HG02884 (cell line): Measurements from ENCODE around the gene GCK.

Experiments used
- ATAC-seq: cut with Tn5 transposase; IDR thresholded peaks from one replicate; pipeline ENCODE4 v1.9.1; 2021; ENCODE audit warnings: mild to moderate bottlenecking, moderate library complexity; ENCODE audit not compliant: unreplicated experiment

The GCK gene

GRCh38 chr7:44158096-44158872, 31.0 kb downstream of the GCK start:
- ATAC-seq, result no peak

- ATAC-seq, result no peak
Observed at GRCh38 chr7:44157116-44158080, 31.8 kb downstream of the GCK start.

- no peak for ATAC-seq
Observed at GRCh38 chr7:44156453-44157010, 32.7 kb downstream of the GCK start.

- ATAC-seq, result no peak
Observed at GRCh38 chr7:44155191-44156185, 33.8 kb downstream of the GCK start.

GRCh38 chr7:44154703-44155102, 34.5 kb downstream of the GCK start:
- no peak for ATAC-seq

GRCh38 chr7:44153948-44154335, 35.3 kb downstream of the GCK start:
- ATAC-seq, result no peak

- no peak for ATAC-seq
Observed at GRCh38 chr7:44152971-44153947, 36.0 kb downstream of the GCK start.

DNA sequence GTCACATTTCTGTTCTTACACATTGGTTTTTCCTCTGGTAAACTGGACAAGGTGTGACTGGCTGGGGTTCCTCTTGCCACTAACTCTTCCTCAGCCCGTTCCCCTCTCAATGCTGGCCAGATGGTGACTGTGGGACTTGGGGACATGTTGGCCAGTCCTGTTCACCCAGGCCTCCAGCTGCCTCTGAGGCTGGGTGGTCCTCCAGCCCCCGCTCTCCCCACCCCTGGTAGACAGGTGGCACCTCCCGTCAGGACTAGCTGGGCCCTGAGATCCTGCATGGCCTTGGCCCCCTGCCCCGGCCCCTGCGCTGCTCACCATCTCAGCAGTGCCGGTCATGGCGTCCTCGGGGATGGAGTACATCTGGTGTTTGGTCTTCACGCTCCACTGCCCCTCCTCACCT, 37.3 kb downstream of the GCK start:
- no peak for ATAC-seq

- ATAC-seq, result no peak
Observed at GRCh38 chr7:44150966-44151941, 38.0 kb downstream of the GCK start.

DNA sequence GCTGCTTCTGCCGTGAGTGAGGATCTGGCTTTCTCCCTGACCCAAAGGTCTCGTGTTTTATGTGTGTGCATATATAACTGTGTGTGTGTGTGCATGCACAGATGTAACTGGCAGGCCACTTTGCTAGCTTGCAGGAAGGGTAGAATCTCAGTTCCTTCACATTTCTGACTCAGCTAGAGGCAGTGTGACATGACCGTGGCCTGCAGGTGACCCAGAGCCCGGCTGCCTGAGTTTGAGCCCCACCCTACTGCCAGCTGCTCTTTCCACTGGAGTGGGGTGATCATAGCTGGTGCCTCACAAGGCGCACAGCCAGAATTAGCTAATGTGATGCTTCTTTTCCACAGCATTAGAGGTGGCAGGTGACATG, 38.8 kb downstream of the GCK start:
- ATAC-seq, result peak; percentile 52

GRCh38 chr7:44149571-44150465, 39.4 kb downstream of the GCK start:
- no peak for ATAC-seq

GRCh38 chr7:44148961-44149536, 40.2 kb downstream of the GCK start:
- ATAC-seq, result no peak

- ATAC-seq, result no peak
Observed at GRCh38 chr7:44148166-44148565, 41.1 kb downstream of the GCK start.

DNA sequence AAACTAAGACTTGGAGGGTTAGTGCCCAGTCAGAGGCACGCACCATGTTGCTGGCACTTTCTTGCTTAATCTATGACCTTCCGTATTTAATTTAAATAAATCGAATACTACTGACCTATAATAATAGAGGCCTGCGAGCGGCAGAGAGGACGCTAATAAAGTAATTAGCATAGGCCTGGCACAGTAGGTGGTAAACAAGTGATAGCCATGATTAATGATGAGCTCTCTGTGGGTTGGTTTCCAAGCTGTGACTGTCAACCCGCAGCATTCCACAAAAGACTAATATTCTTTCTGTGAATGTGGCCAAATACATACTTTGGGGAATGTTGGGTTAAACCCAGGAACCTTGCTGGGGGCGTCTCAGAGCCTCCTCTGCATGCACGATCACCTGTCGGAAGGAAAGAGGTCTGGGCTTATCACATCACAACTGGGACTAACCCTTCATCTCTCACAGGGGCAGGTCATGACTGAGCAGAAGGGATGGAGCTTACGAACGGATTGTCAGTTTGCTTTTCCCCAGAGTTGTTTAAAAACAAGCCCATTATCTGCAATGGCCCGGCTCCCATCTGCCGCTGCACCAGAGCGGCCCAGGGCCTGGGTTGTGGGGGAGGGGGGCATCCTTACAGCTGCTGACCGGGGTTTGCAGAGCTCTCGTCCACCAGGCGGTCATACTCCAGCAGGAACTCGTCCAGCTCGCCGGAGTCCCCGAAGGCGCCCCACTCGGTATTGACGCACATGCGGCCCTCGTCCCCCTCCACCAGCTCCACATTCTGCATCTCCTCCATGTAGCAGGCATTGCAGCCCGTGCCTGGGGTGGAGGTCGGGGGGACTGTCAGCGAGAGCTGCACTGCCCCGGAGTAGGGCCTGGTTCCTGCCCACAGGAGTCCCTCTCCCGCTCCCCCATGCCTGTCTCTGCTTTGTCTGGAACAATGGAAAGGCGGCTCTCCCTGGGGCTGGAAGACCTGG, 41.9 kb downstream of the GCK start:
- ATAC-seq, result no peak
